ENCODE data around the gene WWC2.

DNA sequence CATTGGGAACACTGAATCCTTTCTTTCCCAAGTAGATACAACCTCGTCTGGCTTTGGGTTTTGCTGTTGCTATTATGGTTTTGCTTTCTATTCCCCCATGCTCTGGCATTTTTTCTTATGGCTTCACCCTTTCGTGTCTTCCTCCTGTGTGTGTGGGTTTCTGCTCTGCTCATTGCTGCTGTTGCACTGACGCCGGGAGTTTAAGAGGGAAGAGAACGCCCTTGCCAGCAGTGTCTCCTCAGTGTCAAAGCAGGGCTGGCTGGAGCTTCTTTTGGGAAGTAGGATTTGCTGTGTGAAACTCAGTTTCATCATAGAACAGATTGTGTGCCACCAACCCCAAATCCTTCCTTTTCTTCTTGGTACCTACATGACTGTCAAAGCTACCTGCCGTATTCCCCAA is 157.3 kb downstream of the WWC2 start:
- no peak for TF ChIP-seq CTCF (IDR thresholded peaks at IDR 0.05)
- no peak for TF ChIP-seq POLR2A (IDR thresholded peaks at IDR 0.05)
